Measurements from ENCODE around the gene PRKACA.

DNA sequence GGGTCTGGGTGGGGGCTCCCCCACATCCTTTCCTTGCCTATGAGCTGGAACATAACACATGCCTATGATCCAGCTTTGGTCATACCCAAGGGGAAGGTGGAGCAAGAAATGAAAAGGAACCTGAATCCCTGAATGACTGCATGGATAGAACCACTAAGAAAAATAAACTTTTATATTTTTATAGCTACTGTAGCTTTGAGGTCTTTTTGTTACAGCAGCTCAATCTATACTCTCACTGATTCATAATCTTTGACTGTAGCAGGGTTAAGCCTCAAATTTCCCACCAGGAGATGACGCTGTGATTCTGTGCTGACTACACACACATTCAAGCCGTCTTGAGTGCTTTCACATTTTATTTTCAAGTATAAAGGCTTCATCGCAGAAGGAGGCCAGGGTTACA is 64.5 kb downstream of the PRKACA start:
- TF ChIP-seq, protein P1, sequence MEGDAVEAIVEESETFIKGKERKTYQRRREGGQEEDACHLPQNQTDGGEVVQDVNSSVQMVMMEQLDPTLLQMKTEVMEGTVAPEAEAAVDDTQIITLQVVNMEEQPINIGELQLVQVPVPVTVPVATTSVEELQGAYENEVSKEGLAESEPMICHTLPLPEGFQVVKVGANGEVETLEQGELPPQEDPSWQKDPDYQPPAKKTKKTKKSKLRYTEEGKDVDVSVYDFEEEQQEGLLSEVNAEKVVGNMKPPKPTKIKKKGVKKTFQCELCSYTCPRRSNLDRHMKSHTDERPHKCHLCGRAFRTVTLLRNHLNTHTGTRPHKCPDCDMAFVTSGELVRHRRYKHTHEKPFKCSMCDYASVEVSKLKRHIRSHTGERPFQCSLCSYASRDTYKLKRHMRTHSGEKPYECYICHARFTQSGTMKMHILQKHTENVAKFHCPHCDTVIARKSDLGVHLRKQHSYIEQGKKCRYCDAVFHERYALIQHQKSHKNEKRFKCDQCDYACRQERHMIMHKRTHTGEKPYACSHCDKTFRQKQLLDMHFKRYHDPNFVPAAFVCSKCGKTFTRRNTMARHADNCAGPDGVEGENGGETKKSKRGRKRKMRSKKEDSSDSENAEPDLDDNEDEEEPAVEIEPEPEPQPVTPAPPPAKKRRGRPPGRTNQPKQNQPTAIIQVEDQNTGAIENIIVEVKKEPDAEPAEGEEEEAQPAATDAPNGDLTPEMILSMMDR (IDR thresholded peaks at IDR 0.05): no peak
- TF ChIP-seq EZH2 (IDR thresholded peaks at IDR 0.05): no peak
